Lower leg skin (tissue), 3 donors: ENCODE results near the gene FDXACB1.

Source experiments
- CTCF ChIP-seq, 3 donors: fragments of 450-650 bp; IDR thresholded peaks; one replicate each; pipeline ENCODE4 v1.5.1; 2016; ENCODE audit warnings: antibody characterized with exemption in 3 of 3, mild to moderate bottlenecking in 3 of 3, moderate library complexity in 2 of 3
- POLR2A ChIP-seq, 2 donors: fragments of 450-650 bp; IDR thresholded peaks; one replicate each; pipeline ENCODE4 v1.6.1; 2016 to 2017; ENCODE audit warnings: antibody characterized with exemption in 2 of 2, mild to moderate bottlenecking in 1 of 2, moderate library complexity in 1 of 2

DNA sequence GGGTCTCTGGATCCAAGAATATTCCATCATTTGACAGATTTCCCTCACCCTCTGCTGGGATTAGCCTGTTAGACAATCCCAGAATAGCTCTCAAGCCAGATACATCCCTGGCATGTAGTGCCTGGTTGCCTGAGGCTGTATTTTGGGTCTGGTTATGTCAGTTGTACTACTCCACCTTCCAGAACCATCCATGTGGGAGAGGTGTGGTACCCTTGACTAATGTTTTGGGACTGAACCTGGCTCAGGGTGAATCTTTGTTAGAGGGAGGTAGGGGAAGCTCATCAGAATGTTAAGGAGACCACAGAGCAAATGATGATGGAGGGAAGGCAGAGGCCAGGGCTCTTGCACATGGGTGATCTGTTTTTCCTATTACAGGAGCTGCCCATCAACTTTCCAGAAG lies 45.0 kb upstream of the FDXACB1 start:
- TF ChIP-seq POLR2A (IDR thresholded peaks at IDR 0.05): no peak
- no peak for TF ChIP-seq CTCF (IDR thresholded peaks at IDR 0.05)
